HG02642 (cell line): Measurements from ENCODE around the gene TBC1D17.
"Not testable (repeated sequence)": the region's sequence is repeated elsewhere in the genome, so short reads cannot be mapped to it uniquely, and the experiment has no call there.

Experiments
- ATAC-seq: cut with Tn5 transposase; IDR thresholded peaks from one replicate; pipeline ENCODE4 v1.9.1; 2021; ENCODE audit warnings: mild to moderate bottlenecking; ENCODE audit not compliant: unreplicated experiment, poor library complexity

TBC1D17 gene

GRCh38 chr19:49913720-49914119 lies 36.2 kb downstream of the TBC1D17 start:
- ATAC-seq, result no peak

GRCh38 chr19:49915271-49915670 lies 37.8 kb downstream of the TBC1D17 start:
- ATAC-seq, result no peak

- no peak for ATAC-seq
Measured at GRCh38 chr19:49916839-49917733, 39.6 kb downstream of the TBC1D17 start.

GRCh38 chr19:49918089-49918488 lies 40.6 kb downstream of the TBC1D17 start:
- ATAC-seq, result no peak

GRCh38 chr19:49920624-49921363 lies 43.3 kb downstream of the TBC1D17 start:
- no peak for ATAC-seq

- no peak for ATAC-seq
Measured at GRCh38 chr19:49921871-49922795, 44.6 kb downstream of the TBC1D17 start.

GRCh38 chr19:49923055-49924003 lies 45.8 kb downstream of the TBC1D17 start:
- ATAC-seq, result no peak

GRCh38 chr19:49924004-49924880 lies 46.7 kb downstream of the TBC1D17 start:
- ATAC-seq, result no peak

- ATAC-seq, result not testable (repeated sequence)
Measured at GRCh38 chr19:49924881-49925210, 47.3 kb downstream of the TBC1D17 start.

- no peak for ATAC-seq
Measured at GRCh38 chr19:49925486-49925885, 48.0 kb downstream of the TBC1D17 start.

- ATAC-seq, result no peak
Measured at GRCh38 chr19:49926515-49926914, 49.0 kb downstream of the TBC1D17 start.

- ATAC-seq, result no peak
Measured at GRCh38 chr19:49927526-49928264, 50.2 kb downstream of the TBC1D17 start.

GRCh38 chr19:49929121-49929610 lies 51.7 kb downstream of the TBC1D17 start, which contains the start of the genes ATF5 and NUP62:
Gene ATF5 (plus strand): TSS chr19:49929205. CDS start chr19:49930851, 1,646 bp downstream.
Gene NUP62 (minus strand): TSS chr19:49929504. CDS start chr19:49909807, 19,697 bp downstream.
- peak; percentile 61 for ATAC-seq

GRCh38 chr19:49929611-49930482 lies 52.3 kb downstream of the TBC1D17 start:
- peak; percentile 65 for ATAC-seq

GRCh38 chr19:49930483-49931011 lies 53.0 kb downstream of the TBC1D17 start:
- no peak for ATAC-seq
